ENCODE results near the gene VPS18.

Gene VPS18

DNA sequence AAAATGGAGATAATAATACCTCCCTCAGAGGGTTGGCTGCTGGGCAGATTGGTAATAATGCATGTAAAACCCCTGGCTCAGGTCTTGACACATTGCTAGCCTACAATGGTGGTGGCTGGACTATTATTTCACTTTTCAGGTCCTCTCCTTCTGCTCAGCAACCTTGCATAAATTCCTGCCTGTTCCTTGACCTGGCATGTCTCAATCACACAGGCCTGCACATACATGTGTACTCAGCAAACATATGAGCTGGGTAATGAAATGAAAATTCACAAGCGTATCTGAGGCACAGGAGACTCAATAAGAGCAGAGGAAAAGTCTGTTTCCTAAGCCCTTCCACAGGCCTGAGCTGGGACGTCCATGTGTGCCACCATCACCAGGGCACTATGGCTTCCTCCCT, 17.4 kb downstream of the VPS18 start:
- Histone ChIP-seq H3K4me2 (ENCODE audit: low read length) (no peak overlapping the region), H3K9ac (ENCODE audit: low read length) (no peak overlapping the region), H3K27ac (ENCODE audit: low read depth, low read length, poor library complexity, severe bottlenecking) (no peak overlapping the region)

GRCh38 chr15:40912478-40912877, 18.2 kb downstream of the VPS18 start:
- no peak for TF ChIP-seq EZH2 (IDR thresholded peaks at IDR 0.05; ENCODE audit: borderline replicate concordance, low read length)
- TF ChIP-seq, protein P1, sequence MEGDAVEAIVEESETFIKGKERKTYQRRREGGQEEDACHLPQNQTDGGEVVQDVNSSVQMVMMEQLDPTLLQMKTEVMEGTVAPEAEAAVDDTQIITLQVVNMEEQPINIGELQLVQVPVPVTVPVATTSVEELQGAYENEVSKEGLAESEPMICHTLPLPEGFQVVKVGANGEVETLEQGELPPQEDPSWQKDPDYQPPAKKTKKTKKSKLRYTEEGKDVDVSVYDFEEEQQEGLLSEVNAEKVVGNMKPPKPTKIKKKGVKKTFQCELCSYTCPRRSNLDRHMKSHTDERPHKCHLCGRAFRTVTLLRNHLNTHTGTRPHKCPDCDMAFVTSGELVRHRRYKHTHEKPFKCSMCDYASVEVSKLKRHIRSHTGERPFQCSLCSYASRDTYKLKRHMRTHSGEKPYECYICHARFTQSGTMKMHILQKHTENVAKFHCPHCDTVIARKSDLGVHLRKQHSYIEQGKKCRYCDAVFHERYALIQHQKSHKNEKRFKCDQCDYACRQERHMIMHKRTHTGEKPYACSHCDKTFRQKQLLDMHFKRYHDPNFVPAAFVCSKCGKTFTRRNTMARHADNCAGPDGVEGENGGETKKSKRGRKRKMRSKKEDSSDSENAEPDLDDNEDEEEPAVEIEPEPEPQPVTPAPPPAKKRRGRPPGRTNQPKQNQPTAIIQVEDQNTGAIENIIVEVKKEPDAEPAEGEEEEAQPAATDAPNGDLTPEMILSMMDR (IDR thresholded peaks at IDR 0.05; ENCODE audit: low read length): no peak
- Histone ChIP-seq H3K27ac (ENCODE audit: low read depth, low read length, poor library complexity, severe bottlenecking) (no peak overlapping the region), H3K4me1 (ENCODE audit: insufficient read depth, low read length, severe bottlenecking) (peaks cover 7% of the 10 kb centered on the region), H3K36me3 (ENCODE audit: insufficient read depth, low read length) (no peaks in the 10 kb centered on the region), H2AFZ (ENCODE audit: low read length) (no peak overlapping the region), H3K9me3 (ENCODE audit: low read length) (no peaks in the 10 kb centered on the region), H3K27me3 (ENCODE audit: insufficient read depth, low read length) (no peaks in the 10 kb centered on the region), H3K4me2 (ENCODE audit: low read length) (no peak overlapping the region), H3F3A (ENCODE audit: insufficient read depth, low read length) (no peaks in the 10 kb centered on the region), H4K20me1 (ENCODE audit: insufficient read depth, low read length) (no peaks in the 10 kb centered on the region), H3K9ac (ENCODE audit: low read length) (no peak overlapping the region), H3K9me2 (ENCODE audit: low read depth, low read length) (no peaks in the 10 kb centered on the region), H3K4me3 (ENCODE audit: low read depth, low read length, poor library complexity, severe bottlenecking) (no peak overlapping the region), H3K79me2 (ENCODE audit: insufficient read depth, low read length) (no peaks in the 10 kb centered on the region)

More for the DNA sequence above, 17.4 kb downstream of the VPS18 start:
- no peaks in the 10 kb centered on the region for H3K9me3 ChIP-seq (ENCODE audit: low read length)
- H3K36me3 ChIP-seq (ENCODE audit: insufficient read depth, low read length): no peaks in the 10 kb centered on the region
- no peaks in the 10 kb centered on the region for H3K27me3 ChIP-seq (ENCODE audit: insufficient read depth, low read length)
- no peaks in the 10 kb centered on the region for H3F3A ChIP-seq (ENCODE audit: insufficient read depth, low read length)
- H3K4me1 ChIP-seq (ENCODE audit: insufficient read depth, low read length, severe bottlenecking): peaks cover 15% of the 10 kb centered on the region
- H4K20me1 ChIP-seq (ENCODE audit: insufficient read depth, low read length): no peaks in the 10 kb centered on the region
- no peaks in the 10 kb centered on the region for H3K9me2 ChIP-seq (ENCODE audit: low read depth, low read length)
- H3K79me2 ChIP-seq (ENCODE audit: insufficient read depth, low read length): no peaks in the 10 kb centered on the region
- no peak overlapping the region for H2AFZ ChIP-seq (ENCODE audit: low read length)
- no peak overlapping the region for H3K4me3 ChIP-seq (ENCODE audit: low read depth, low read length, poor library complexity, severe bottlenecking)
- TF ChIP-seq, protein P1 (IDR thresholded peaks at IDR 0.05; ENCODE audit: low read length): no peak
- no peak for TF ChIP-seq EZH2 (IDR thresholded peaks at IDR 0.05; ENCODE audit: borderline replicate concordance, low read length)

DNA sequence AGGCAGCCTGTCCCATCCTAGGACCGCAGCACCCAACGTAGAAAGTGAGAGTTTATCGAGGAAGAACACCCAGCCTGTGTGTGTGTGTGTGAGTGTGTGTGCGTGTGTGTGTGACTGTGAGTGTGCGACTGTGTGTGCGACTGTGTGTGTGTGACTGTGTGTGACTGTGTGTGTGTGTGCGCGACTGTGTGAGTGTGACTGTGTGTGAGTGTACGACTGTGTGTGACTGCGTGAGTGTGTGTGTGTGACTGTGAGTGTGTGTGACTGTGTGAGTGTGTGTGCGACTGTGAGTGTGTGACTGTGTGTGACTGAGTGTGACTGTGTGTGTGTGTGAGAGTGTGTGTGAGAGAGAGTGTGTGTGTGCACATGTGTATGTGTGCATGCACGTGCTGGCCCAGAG, 19.8 kb downstream of the VPS18 start:
- no peaks in the 10 kb centered on the region for H3K27me3 ChIP-seq (ENCODE audit: insufficient read depth, low read length)
- H3K36me3 ChIP-seq (ENCODE audit: insufficient read depth, low read length): no peaks in the 10 kb centered on the region
- H3K9ac ChIP-seq (ENCODE audit: low read length): no peak overlapping the region
- H3K79me2 ChIP-seq (ENCODE audit: insufficient read depth, low read length): no peaks in the 10 kb centered on the region
- no peak for TF ChIP-seq EZH2 (IDR thresholded peaks at IDR 0.05; ENCODE audit: borderline replicate concordance, low read length)
- TF ChIP-seq, protein P1 (IDR thresholded peaks at IDR 0.05; ENCODE audit: low read length): no peak
- no peaks in the 10 kb centered on the region for H3K4me1 ChIP-seq (ENCODE audit: insufficient read depth, low read length, severe bottlenecking)
- no peaks in the 10 kb centered on the region for H4K20me1 ChIP-seq (ENCODE audit: insufficient read depth, low read length)
- H3K27ac ChIP-seq (ENCODE audit: low read depth, low read length, poor library complexity, severe bottlenecking): no peak overlapping the region
- no peak overlapping the region for H3K4me2 ChIP-seq (ENCODE audit: low read length)
- no peaks in the 10 kb centered on the region for H3K9me3 ChIP-seq (ENCODE audit: low read length)
- no peaks in the 10 kb centered on the region for H3K9me2 ChIP-seq (ENCODE audit: low read depth, low read length)
- no peak overlapping the region for H2AFZ ChIP-seq (ENCODE audit: low read length)
- H3K4me3 ChIP-seq (ENCODE audit: low read depth, low read length, poor library complexity, severe bottlenecking): no peak overlapping the region
- no peaks in the 10 kb centered on the region for H3F3A ChIP-seq (ENCODE audit: insufficient read depth, low read length)
